Trophoblast cell (in vitro differentiated cells and primary cell): Measurements from ENCODE around the gene B4GALNT4.

Source experiments
- DNase-seq, 2 donors: peaks; one replicate each; pipeline ENCODE4 v3.0.0-alpha.2; 2016
- H2AFZ ChIP-seq: 2 replicates; pipeline ENCODE4 v1.6.1; 2013; ENCODE audit warnings: low read length, moderate library complexity, mild to moderate bottlenecking; ENCODE audit not compliant: insufficient read depth, poor library complexity
- H2AK5ac ChIP-seq: 2 replicates; pipeline ENCODE4 v1.6.1; 2013; ENCODE audit warnings: mild to moderate bottlenecking, low read length
- H2BK120ac ChIP-seq: 2 replicates; pipeline ENCODE4 v1.6.1; 2013; ENCODE audit warnings: low read length, mild to moderate bottlenecking, moderate library complexity; ENCODE audit not compliant: insufficient read depth, poor library complexity
- H2BK12ac ChIP-seq: 2 replicates; pipeline ENCODE4 v1.6.1; 2013; ENCODE audit warnings: mild to moderate bottlenecking, low read length, moderate library complexity
- H2BK5ac ChIP-seq: 2 replicates; pipeline ENCODE4 v1.6.1; 2013; ENCODE audit warnings: low read length, low read depth, moderate library complexity, mild to moderate bottlenecking; ENCODE audit not compliant: poor library complexity
- H3K14ac ChIP-seq: 2 replicates; pipeline ENCODE4 v1.6.1; 2013; ENCODE audit warnings: mild to moderate bottlenecking, low read length
- H3K18ac ChIP-seq: 2 replicates; pipeline ENCODE4 v1.6.1; 2013; ENCODE audit warnings: mild to moderate bottlenecking, low read length
- H3K23ac ChIP-seq: 2 replicates; pipeline ENCODE4 v1.6.1; 2013; ENCODE audit warnings: low read length
- H3K27ac ChIP-seq: 2 replicates; pipeline ENCODE4 v1.5.1; 2013; ENCODE audit warnings: low read depth, mild to moderate bottlenecking, inconsistent platforms, low read length, moderate library complexity
- H3K27me3 ChIP-seq: 2 replicates; pipeline ENCODE4 v1.6.1; 2013; ENCODE audit warnings: inconsistent platforms, mild to moderate bottlenecking, low read length, moderate library complexity; ENCODE audit not compliant: insufficient read depth
- H3K36me3 ChIP-seq, 2 experiments: 1 replicate in 1 of 2; 2 replicates in 1 of 2; pipeline ENCODE4 v1.6.1; 2013; ENCODE audit warnings: low read length in 2 of 2, mild to moderate bottlenecking in 2 of 2, moderate library complexity in 1 of 2; ENCODE audit not compliant: insufficient read depth in 2 of 2, control insufficient read depth in 1 of 2
- H3K4ac ChIP-seq: 2 replicates; pipeline ENCODE4 v1.6.1; 2013; ENCODE audit warnings: low read depth, mild to moderate bottlenecking, low read length, moderate library complexity
- H3K4me1 ChIP-seq, 2 experiments: 1 replicate in 1 of 2; 2 replicates in 1 of 2; pipeline ENCODE4 v1.6.1; 2013; ENCODE audit warnings: low read length in 2 of 2, mild to moderate bottlenecking in 2 of 2, moderate library complexity in 1 of 2; ENCODE audit not compliant: insufficient read depth in 2 of 2, control insufficient read depth in 1 of 2
- H3K4me2 ChIP-seq: 2 replicates; pipeline ENCODE4 v1.6.1; 2013; ENCODE audit warnings: inconsistent platforms, mild to moderate bottlenecking, low read length, moderate library complexity
- H3K4me3 ChIP-seq: 2 replicates; pipeline ENCODE4 v1.5.1; 2013; ENCODE audit warnings: mild to moderate bottlenecking, low read depth, low read length, inconsistent platforms
- H3K79me1 ChIP-seq: one replicate; pipeline ENCODE4 v1.6.1; 2013; ENCODE audit warnings: low read length
- H3K79me2 ChIP-seq: 2 replicates; pipeline ENCODE4 v1.6.1; 2013; ENCODE audit warnings: low read length, mild to moderate bottlenecking; ENCODE audit not compliant: control insufficient read depth, insufficient read depth, poor library complexity
- H3K9ac ChIP-seq: 2 replicates; pipeline ENCODE4 v1.6.1; 2013; ENCODE audit warnings: mild to moderate bottlenecking, low read length
- H3K9me3 ChIP-seq: 2 replicates; pipeline ENCODE4 v1.6.1; 2013; ENCODE audit warnings: low read depth, mild to moderate bottlenecking, control low read depth, inconsistent platforms, low read length; ENCODE audit not compliant: insufficient read depth
- H4K12ac ChIP-seq: 2 replicates; pipeline ENCODE4 v1.6.1; 2013; ENCODE audit warnings: low read depth, mild to moderate bottlenecking, low read length, moderate library complexity
- H4K8ac ChIP-seq: 2 replicates; pipeline ENCODE4 v1.6.1; 2013; ENCODE audit warnings: low read depth, mild to moderate bottlenecking, low read length, moderate library complexity
- H4K91ac ChIP-seq: one replicate; pipeline ENCODE4 v1.6.1; 2013; ENCODE audit warnings: low read depth, mild to moderate bottlenecking, low read length, moderate library complexity
- WGBS: extraction: QIAGEN DNeasy Blood & Tissue Kit; methylation state at CpG from one replicate; pipeline ENCODE4 v1.1.7; 2013; ENCODE audit warnings: missing lambda C conversion rate; ENCODE audit not compliant: insufficient read length, insufficient coverage; ENCODE audit errors: extremely low coverage; 5-methylcytosine and 5-hydroxymethylcytosine counted together

B4GALNT4 gene

DNA sequence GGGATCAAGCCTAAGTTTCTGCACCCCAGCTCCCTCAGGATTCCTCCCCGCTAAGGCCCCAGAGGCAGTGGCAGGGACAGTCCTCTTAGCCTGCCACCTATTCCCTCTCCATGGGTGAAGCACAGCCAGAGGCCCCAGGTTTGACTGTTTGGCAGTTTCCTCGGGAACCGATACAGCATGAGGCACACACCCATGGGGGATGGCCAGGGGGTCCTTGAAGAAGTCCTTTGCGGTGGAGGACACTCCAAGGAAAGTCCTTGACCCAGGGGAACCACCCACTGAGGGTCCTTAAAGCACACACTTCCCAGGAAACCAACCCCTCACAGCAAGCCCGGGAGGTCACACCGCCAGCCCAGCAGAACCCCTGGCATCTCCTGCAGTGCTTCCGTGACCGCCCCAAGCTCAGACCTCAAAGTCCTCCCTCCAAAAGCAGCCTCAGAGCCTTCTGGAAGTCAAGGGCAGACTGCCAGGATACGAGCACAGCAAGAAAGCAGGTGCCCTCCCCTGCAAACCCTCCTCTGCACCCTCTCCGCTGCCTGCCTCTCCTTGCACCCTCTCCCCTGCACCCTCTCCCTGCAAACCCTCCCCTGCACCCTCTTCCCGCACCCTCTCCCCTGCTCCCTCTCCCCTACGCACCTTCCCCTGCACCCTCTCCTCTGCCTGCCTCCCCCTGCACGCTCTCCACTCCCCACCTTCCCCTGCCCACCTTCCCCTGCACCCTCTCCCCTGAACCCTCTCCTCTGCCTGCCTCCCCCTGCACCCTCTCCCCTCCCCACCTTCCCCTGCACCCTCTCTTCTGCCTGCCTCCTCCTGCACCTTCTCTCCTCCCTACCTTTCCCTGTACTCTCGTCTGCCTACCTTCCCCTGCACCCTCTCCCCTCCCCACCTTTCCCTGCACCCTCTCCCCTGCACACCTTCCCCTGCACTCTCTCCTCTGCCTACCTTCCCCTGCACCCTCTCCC lies 44.1 kb downstream of the B4GALNT4 start:
- no peak overlapping the region for H4K8ac ChIP-seq
- no peak overlapping the region for H4K91ac ChIP-seq
- peaks cover 6% of the 10 kb centered on the region for H3K9me3 ChIP-seq
- no peak overlapping the region for H3K18ac ChIP-seq
- no peak overlapping the region for H2AK5ac ChIP-seq
- no peak overlapping the region for H2BK12ac ChIP-seq
- no peak for DNase-seq
- WGBS, result no CpG with 5 or more reads among the region's 14 CpGs
- H3K23ac ChIP-seq, result no peak overlapping the region
- no peak overlapping the region for H3K4ac ChIP-seq
- H3K79me2 ChIP-seq, result peaks cover 14% of the 10 kb centered on the region
- peaks cover 20% of the 10 kb centered on the region for H3K79me1 ChIP-seq
- no peak overlapping the region for H3K14ac ChIP-seq
- H3K27me3 ChIP-seq, result no peaks in the 10 kb centered on the region
- no peak overlapping the region for H3K27ac ChIP-seq
- no peak overlapping the region for H2BK5ac ChIP-seq
- H3K4me1 ChIP-seq, result peaks cover 25 to 35% of the 10 kb centered on the region in 2 experiments
- no peak overlapping the region for H3K4me2 ChIP-seq
- no peak overlapping the region for H2BK120ac ChIP-seq
- H2AFZ ChIP-seq, result no peak overlapping the region
- no peak overlapping the region for H4K12ac ChIP-seq
- no peaks in the 10 kb centered on the region for H3K36me3 ChIP-seq
- H3K9ac ChIP-seq, result no peak overlapping the region
- no peak overlapping the region for H3K4me3 ChIP-seq

DNA sequence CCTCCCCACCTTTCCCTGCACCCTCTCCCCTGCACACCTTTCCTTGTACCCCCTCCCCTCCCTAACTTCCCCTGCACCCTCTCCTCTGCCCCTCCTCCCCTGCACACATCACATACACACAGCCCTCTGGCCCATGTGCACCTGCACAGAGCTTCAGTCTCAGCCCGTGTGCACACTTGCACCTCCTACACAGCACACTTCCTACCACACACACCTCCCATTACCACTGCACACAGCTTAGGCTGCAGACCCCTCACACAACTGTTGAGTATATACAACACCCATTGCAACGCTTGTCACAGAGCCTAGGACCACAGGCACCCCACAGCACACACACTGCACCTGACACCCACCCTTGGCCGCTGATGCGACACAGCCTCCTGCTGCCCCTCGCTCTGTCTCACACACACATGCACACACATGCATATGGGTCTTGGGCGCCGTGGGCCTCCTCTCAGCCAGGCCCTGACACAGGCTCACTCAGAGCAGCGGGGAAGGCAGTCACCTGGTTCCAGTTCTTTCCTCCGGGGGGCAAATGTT lies 45.1 kb downstream of the B4GALNT4 start:
- H2BK5ac ChIP-seq, result no peak overlapping the region
- H2BK12ac ChIP-seq, result no peak overlapping the region
- H3K27me3 ChIP-seq, result no peaks in the 10 kb centered on the region
- H3K4ac ChIP-seq, result no peak overlapping the region
- H3K27ac ChIP-seq, result no peak overlapping the region
- H4K91ac ChIP-seq, result no peak overlapping the region
- peaks cover 20% of the 10 kb centered on the region for H3K79me1 ChIP-seq
- H2AK5ac ChIP-seq, result no peak overlapping the region
- peaks cover 26 to 42% of the 10 kb centered on the region in 2 experiments for H3K4me1 ChIP-seq
- DNase-seq, result no peak
- H4K12ac ChIP-seq, result no peak overlapping the region
- H3K4me2 ChIP-seq, result no peak overlapping the region
- H4K8ac ChIP-seq, result no peak overlapping the region
- no peak overlapping the region for H3K18ac ChIP-seq
- peaks cover 14% of the 10 kb centered on the region for H3K79me2 ChIP-seq
- WGBS, result no CpG with 5 or more reads among the region's 9 CpGs
- peaks cover 6% of the 10 kb centered on the region for H3K9me3 ChIP-seq
- H3K4me3 ChIP-seq, result peak overlapping the region; percentile 12
- H3K9ac ChIP-seq, result no peak overlapping the region
- H3K14ac ChIP-seq, result no peak overlapping the region
- no peaks in the 10 kb centered on the region for H3K36me3 ChIP-seq
- no peak overlapping the region for H2AFZ ChIP-seq
- H3K23ac ChIP-seq, result no peak overlapping the region
- no peak overlapping the region for H2BK120ac ChIP-seq

DNA sequence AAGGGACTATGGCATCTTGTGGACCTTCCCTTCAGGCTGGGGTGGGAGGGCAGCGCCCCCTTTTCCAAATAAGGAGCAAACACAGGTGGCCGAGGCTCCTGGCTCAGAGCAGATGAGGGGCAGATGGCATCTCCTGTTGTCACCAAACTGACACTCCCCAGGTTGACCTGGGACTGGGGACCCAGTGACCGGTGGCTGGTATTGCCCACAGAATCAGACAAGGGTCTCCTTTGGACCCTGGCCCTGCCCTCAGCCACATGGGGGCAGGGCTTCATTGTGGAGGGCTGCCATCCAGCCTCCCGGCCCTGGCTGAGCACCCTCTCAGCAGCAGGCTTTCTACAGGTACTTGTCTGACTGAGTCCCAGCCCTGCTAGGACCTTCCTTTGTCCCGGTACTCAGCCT lies 46.3 kb downstream of the B4GALNT4 start:
- peaks cover 20% of the 10 kb centered on the region for H3K79me1 ChIP-seq
- no peak overlapping the region for H3K9ac ChIP-seq
- H3K27ac ChIP-seq, result no peak overlapping the region
- peak overlapping the region; percentile 73 for H3K4me2 ChIP-seq
- no peak overlapping the region for H2BK5ac ChIP-seq
- peak overlapping the region; percentile 82 for H4K91ac ChIP-seq
- DNase-seq, result no peak
- peak overlapping the region; percentile 22 for H2AK5ac ChIP-seq
- H2BK12ac ChIP-seq, result no peak overlapping the region
- peak overlapping the region; percentile 73 for H3K4ac ChIP-seq
- peaks cover 6% of the 10 kb centered on the region for H3K9me3 ChIP-seq
- H3K27me3 ChIP-seq, result no peaks in the 10 kb centered on the region
- no peaks in the 10 kb centered on the region for H3K36me3 ChIP-seq
- peaks cover 19 to 32% of the 10 kb centered on the region in 2 experiments for H3K4me1 ChIP-seq
- peak overlapping the region; percentile 21 for H2BK120ac ChIP-seq
- peak overlapping the region; percentile 37 for H4K12ac ChIP-seq
- H4K8ac ChIP-seq, result no peak overlapping the region
- H3K79me2 ChIP-seq, result peaks cover 14% of the 10 kb centered on the region
- H3K14ac ChIP-seq, result peak overlapping the region; percentile 87
- no peak overlapping the region for H3K23ac ChIP-seq
- H3K4me3 ChIP-seq, result peak overlapping the region; percentile 15
- H3K18ac ChIP-seq, result peak overlapping the region; percentile 70
- no peak overlapping the region for H2AFZ ChIP-seq
- no CpG with 5 or more reads among the region's 5 CpGs for WGBS

DNA sequence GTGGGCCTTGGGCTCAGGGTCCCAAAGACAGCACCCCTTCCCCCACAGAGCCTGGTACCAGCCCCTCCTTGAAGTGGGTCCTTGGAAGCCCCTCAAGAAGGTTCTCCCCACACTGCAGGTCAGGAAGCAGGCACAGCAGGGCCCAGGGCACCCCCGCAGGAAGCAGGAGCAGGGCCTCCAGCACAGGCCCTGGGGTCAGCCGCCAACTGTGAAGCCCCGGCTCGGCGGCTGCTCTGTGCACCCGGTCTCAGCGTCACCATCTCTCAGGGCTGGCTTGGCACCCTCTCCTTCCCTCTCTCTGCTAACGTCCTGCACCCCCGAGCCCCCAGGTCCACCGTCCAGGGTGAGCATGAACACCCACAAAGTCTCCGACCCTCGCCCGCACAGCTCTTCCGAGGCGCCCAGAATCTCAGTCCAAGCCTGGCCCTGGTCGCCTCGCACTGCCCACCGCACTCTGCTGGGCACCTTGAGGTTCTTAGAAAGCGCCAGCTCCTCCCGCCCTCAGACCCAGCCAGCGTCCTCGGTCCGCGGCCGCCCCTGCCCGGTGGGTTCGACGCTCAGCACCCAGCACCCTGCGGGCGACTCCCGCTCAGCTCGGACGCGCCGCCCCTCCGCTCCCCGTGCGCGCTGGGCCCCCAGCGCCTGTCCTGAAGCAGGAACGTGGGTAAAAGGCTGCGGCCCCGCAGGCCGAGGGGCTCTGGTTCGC lies 46.9 kb downstream of the B4GALNT4 start:
- H2AK5ac ChIP-seq, result peak overlapping the region; percentile 22
- peak overlapping the region; percentile 70 for H3K18ac ChIP-seq
- H3K4ac ChIP-seq, result peak overlapping the region; percentile 73
- H3K4me3 ChIP-seq, result peak overlapping the region; percentile 61
- H4K91ac ChIP-seq, result peak overlapping the region; percentile 82
- H3K4me1 ChIP-seq, result peaks cover 19 to 32% of the 10 kb centered on the region in 2 experiments
- peak overlapping the region; percentile 87 for H3K14ac ChIP-seq
- peak overlapping the region; percentile 82 for H3K27ac ChIP-seq
- H3K9ac ChIP-seq, result peak overlapping the region; percentile 44
- peak overlapping the region; percentile 72 for H4K8ac ChIP-seq
- H2BK120ac ChIP-seq, result peak overlapping the region; percentile 83
- H3K9me3 ChIP-seq, result peaks cover 6% of the 10 kb centered on the region
- H2AFZ ChIP-seq, result peak overlapping the region; percentile 57
- H3K36me3 ChIP-seq, result no peaks in the 10 kb centered on the region
- no CpG with 5 or more reads among the region's 45 CpGs for WGBS
- H3K4me2 ChIP-seq, result peak overlapping the region; percentile 73
- H3K23ac ChIP-seq, result peak overlapping the region; percentile 47
- H2BK12ac ChIP-seq, result peak overlapping the region; percentile 7
- no peaks in the 10 kb centered on the region for H3K27me3 ChIP-seq
- DNase-seq, result no peak
- H4K12ac ChIP-seq, result peak overlapping the region; percentile 37
- H3K79me1 ChIP-seq, result peaks cover 20% of the 10 kb centered on the region
- peaks cover 14% of the 10 kb centered on the region for H3K79me2 ChIP-seq
- peak overlapping the region; percentile 37 for H2BK5ac ChIP-seq
